ENCODE data around the gene CAMKK2.

Gene CAMKK2

DNA sequence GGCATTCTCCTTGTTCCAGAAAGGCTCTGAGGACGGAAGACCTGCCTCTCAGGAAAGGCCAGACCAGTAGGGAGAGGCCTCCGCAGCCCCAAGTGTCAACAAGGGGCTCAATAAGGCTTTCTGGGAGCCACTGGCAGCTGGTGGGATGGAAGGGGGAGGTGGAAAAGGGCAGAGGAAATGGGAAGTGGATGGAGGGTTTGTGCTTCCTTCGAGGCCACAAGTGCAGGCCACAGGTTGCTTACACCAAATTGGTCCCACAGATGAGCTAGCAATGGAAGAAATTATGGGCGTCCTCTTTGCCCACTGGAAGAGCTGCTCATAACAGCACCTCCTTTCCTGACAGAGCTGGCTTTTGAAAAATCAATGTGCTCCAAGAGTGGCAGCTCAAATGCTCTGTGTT lies 58.4 kb downstream of the CAMKK2 start:
- TF ChIP-seq, protein P1, sequence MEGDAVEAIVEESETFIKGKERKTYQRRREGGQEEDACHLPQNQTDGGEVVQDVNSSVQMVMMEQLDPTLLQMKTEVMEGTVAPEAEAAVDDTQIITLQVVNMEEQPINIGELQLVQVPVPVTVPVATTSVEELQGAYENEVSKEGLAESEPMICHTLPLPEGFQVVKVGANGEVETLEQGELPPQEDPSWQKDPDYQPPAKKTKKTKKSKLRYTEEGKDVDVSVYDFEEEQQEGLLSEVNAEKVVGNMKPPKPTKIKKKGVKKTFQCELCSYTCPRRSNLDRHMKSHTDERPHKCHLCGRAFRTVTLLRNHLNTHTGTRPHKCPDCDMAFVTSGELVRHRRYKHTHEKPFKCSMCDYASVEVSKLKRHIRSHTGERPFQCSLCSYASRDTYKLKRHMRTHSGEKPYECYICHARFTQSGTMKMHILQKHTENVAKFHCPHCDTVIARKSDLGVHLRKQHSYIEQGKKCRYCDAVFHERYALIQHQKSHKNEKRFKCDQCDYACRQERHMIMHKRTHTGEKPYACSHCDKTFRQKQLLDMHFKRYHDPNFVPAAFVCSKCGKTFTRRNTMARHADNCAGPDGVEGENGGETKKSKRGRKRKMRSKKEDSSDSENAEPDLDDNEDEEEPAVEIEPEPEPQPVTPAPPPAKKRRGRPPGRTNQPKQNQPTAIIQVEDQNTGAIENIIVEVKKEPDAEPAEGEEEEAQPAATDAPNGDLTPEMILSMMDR (IDR thresholded peaks at IDR 0.05; ENCODE audit: poor library complexity, severe bottlenecking) = no peak

DNA sequence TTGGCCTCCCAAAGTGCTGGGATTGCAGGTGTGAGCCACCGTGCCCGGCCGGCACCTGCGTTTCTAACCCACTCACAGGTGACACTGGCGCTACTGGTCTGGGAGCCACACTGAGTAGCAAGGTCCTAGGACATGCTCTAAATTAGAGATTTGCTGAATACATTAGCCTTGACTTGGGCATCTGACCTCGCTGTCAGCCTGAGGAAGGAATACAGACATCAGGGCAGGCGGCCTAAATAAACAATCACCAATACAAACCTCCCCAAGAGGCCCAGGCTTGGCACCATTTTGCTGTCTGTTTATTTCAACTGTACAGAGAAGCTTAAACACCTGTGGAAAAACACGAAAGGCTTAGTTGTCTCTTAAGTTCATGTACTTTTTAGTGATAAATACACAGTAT lies 59.1 kb downstream of the CAMKK2 start:
- ATAC-seq (ENCODE audit: low read depth) = no peak
- Histone ChIP-seq H3K4me3 (ENCODE audit: severe bottlenecking) (no peak overlapping the region), H3K9me3 (ENCODE audit: severe bottlenecking) (no peaks in the 10 kb centered on the region), H3K27me3 (ENCODE audit: insufficient read depth, poor library complexity, severe bottlenecking) (no peaks in the 10 kb centered on the region), H3K36me3 (ENCODE audit: low read depth) (peaks cover 8% of the 10 kb centered on the region), H3K4me1 (ENCODE audit: insufficient read depth, poor library complexity, severe bottlenecking) (no peaks in the 10 kb centered on the region), H3K27ac (ENCODE audit: poor library complexity, severe bottlenecking) (no peak overlapping the region)
- TF ChIP-seq, protein P1 (IDR thresholded peaks at IDR 0.05; ENCODE audit: poor library complexity, severe bottlenecking) = no peak
- no peak for DNase-seq (ENCODE audit: low spot score)

More for the DNA sequence above, 58.4 kb downstream of the CAMKK2 start:
- Histone ChIP-seq H3K9me3 (ENCODE audit: severe bottlenecking) (no peaks in the 10 kb centered on the region), H3K4me3 (ENCODE audit: severe bottlenecking) (no peak overlapping the region), H3K36me3 (ENCODE audit: low read depth) (peaks cover 8% of the 10 kb centered on the region), H3K27me3 (ENCODE audit: insufficient read depth, poor library complexity, severe bottlenecking) (no peaks in the 10 kb centered on the region), H3K4me1 (ENCODE audit: insufficient read depth, poor library complexity, severe bottlenecking) (no peaks in the 10 kb centered on the region), H3K27ac (ENCODE audit: poor library complexity, severe bottlenecking) (no peak overlapping the region)
- DNase-seq (ENCODE audit: low spot score) (no peak), ATAC-seq (ENCODE audit: low read depth) (no peak)

DNA sequence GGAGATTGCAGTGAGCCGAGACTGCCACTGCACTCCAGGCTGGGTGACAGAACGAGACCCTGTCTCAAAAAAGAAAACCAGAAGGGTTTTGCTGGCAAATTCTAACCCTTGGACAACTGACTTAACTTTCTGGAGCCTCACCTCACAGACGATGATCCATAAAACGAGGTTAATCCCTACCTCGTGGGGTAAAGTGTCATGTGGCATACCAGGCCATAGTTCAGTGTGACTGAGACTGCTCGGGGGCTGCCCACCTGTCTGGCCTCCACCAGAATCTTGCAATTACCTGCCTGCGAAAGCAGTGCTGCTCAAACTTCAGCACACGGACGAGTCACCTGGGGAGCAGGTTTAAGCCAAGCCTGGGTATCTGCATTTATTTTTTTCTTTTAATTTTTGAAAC lies 59.7 kb downstream of the CAMKK2 start:
- Histone ChIP-seq H3K36me3 (ENCODE audit: low read depth) (peaks cover 8% of the 10 kb centered on the region), H3K4me1 (ENCODE audit: insufficient read depth, poor library complexity, severe bottlenecking) (no peaks in the 10 kb centered on the region), H3K27me3 (ENCODE audit: insufficient read depth, poor library complexity, severe bottlenecking) (no peaks in the 10 kb centered on the region), H3K9me3 (ENCODE audit: severe bottlenecking) (no peaks in the 10 kb centered on the region), H3K4me3 (ENCODE audit: severe bottlenecking) (no peak overlapping the region), H3K27ac (ENCODE audit: poor library complexity, severe bottlenecking) (no peak overlapping the region)
- no peak for DNase-seq (ENCODE audit: low spot score)
- no peak for ATAC-seq (ENCODE audit: low read depth)
- TF ChIP-seq, protein P1 (IDR thresholded peaks at IDR 0.05; ENCODE audit: poor library complexity, severe bottlenecking) = no peak

DNA sequence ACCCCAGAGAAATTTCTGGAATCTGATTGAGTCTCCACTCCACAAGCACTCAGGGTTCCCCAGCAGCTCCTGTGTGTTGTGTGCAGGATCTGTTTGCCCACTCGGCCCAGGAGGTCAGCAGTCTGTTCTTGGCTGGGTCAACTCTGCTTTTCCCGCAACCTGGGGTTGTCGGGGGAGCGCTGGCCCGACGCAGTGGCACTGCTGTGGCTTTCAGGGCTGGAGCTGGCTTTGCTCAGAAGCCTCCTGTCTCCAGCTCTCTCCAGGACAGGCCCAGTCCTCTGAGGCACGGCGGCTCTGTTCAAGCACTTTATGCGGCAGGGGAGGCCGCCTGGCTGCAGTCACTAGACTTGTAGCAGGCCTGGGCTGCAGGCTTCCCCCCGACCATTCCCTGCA lies 62.9 kb downstream of the CAMKK2 start:
- TF ChIP-seq, protein P1 (IDR thresholded peaks at IDR 0.05; ENCODE audit: poor library complexity, severe bottlenecking) = no peak
- Histone ChIP-seq H3K4me3 (ENCODE audit: severe bottlenecking) (no peak overlapping the region), H3K36me3 (ENCODE audit: low read depth) (0 out of 2 replicates have a peak, but pooled peaks cover 4% of the 10 kb centered on the region), H3K4me1 (ENCODE audit: insufficient read depth, poor library complexity, severe bottlenecking) (peaks cover 13% of the 10 kb centered on the region), H3K27ac (ENCODE audit: poor library complexity, severe bottlenecking) (no peak overlapping the region), H3K27me3 (ENCODE audit: insufficient read depth, poor library complexity, severe bottlenecking) (no peaks in the 10 kb centered on the region), H3K9me3 (ENCODE audit: severe bottlenecking) (no peaks in the 10 kb centered on the region)
- ATAC-seq (ENCODE audit: low read depth) (no peak), DNase-seq (ENCODE audit: low spot score) (no peak)

DNA sequence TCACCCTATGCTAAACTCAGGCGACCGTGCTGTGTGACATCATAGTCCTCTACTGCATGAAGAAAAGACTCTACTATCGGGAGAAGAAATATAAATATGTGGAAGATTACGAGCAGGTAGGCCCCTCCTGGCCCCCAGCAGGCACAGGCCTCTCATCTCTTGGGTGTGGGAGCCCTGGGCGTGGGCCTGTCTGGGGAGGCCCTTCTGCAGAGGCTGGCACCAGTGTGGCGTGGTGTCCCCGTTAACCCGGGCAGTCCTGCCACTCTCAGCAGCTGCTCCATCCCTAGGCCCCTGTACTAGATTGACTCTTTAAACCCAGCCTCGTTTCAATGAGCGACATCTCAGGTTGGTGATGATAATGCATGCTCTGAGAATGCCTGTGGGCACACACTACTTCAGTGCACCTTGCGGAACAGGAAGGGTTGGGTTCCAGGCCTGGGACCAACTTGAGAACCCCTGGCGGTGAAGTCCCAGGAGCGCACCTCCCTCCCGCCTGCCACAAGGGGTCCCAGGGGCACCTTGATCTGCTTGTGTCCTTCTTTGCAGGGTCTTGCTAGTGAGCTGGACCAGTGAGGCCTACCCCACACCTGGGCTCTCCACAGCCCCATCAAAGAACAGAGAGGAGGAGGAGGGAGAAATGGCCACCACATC lies 63.4 kb downstream of the CAMKK2 start:
- DNase-seq (ENCODE audit: low spot score) (no peak), ATAC-seq (ENCODE audit: low read depth) (no peak)
- TF ChIP-seq, protein P1 (IDR thresholded peaks at IDR 0.05; ENCODE audit: poor library complexity, severe bottlenecking) = no peak
- no peak overlapping the region for H3K27ac ChIP-seq (ENCODE audit: poor library complexity, severe bottlenecking)
- H3K4me3 ChIP-seq (ENCODE audit: severe bottlenecking) = no peak overlapping the region
- peaks cover 13% of the 10 kb centered on the region for H3K4me1 ChIP-seq (ENCODE audit: insufficient read depth, poor library complexity, severe bottlenecking)
- H3K36me3 ChIP-seq (ENCODE audit: low read depth) = 0 out of 2 replicates have a peak, but pooled peaks cover 3% of the 10 kb centered on the region
- no peaks in the 10 kb centered on the region for H3K9me3 ChIP-seq (ENCODE audit: severe bottlenecking)
- no peaks in the 10 kb centered on the region for H3K27me3 ChIP-seq (ENCODE audit: insufficient read depth, poor library complexity, severe bottlenecking)

All from RWPE2 (cell line).